Neural cell (in vitro differentiated cells): Measurements from ENCODE around the gene RC3H1.

ENCODE experiments used
- EP300 ChIP-seq: fragments of 450-650 bp; conservative IDR thresholded peaks from 2 replicates; pipeline ENCODE4 v1.6.1; 2014; ENCODE audit warnings: antibody characterized with exemption, mild to moderate bottlenecking, moderate library complexity; ENCODE audit not compliant: poor library complexity, severe bottlenecking
- EZH2 ChIP-seq: fragments of 200-600, 300-800 bp; shearing (Covaris generic), sonication (generic); IDR thresholded peaks from 2 replicates; pipeline ENCODE4 v1.6.1; 2014; ENCODE audit warnings: antibody characterized with exemption, low read length, borderline replicate concordance, mild to moderate bottlenecking; ENCODE audit not compliant: insufficient read depth, poor library complexity, severe bottlenecking
- MXI1 ChIP-seq: fragments of 450-650 bp; conservative IDR thresholded peaks from 2 replicates; pipeline ENCODE4 v1.6.1; 2014; ENCODE audit warnings: antibody characterized with exemption, mild to moderate bottlenecking; ENCODE audit not compliant: poor library complexity, severe bottlenecking
- POLR2AphosphoS5 ChIP-seq: IDR thresholded peaks from 2 replicates; pipeline ENCODE4 v1.6.1; 2012
- RAD21 ChIP-seq: fragments of 450-650 bp; conservative IDR thresholded peaks from 2 replicates; pipeline ENCODE4 v1.6.1; 2014; ENCODE audit warnings: antibody characterized with exemption, mild to moderate bottlenecking, moderate library complexity
- REST ChIP-seq: IDR thresholded peaks from 2 replicates; pipeline ENCODE4 v1.6.1; 2012; ENCODE audit warnings: borderline replicate concordance
- SMC3 ChIP-seq: fragments of 450-650 bp; conservative IDR thresholded peaks from 2 replicates; pipeline ENCODE4 v1.6.1; 2014; ENCODE audit warnings: antibody characterized with exemption, mild to moderate bottlenecking, moderate library complexity; ENCODE audit not compliant: poor library complexity
- TF ChIP-seq, protein P1 (sequence below): fragments of 450-650 bp; IDR thresholded peaks from 2 replicates; pipeline ENCODE4 v1.5.1; 2014; ENCODE audit warnings: antibody characterized with exemption, mild to moderate bottlenecking, moderate library complexity; ENCODE audit not compliant: poor library complexity, severe bottlenecking

- TF ChIP-seq EP300 = no peak
- no peak for TF ChIP-seq EZH2
- TF ChIP-seq REST = no peak
- no peak for TF ChIP-seq POLR2AphosphoS5
- TF ChIP-seq, protein P1, sequence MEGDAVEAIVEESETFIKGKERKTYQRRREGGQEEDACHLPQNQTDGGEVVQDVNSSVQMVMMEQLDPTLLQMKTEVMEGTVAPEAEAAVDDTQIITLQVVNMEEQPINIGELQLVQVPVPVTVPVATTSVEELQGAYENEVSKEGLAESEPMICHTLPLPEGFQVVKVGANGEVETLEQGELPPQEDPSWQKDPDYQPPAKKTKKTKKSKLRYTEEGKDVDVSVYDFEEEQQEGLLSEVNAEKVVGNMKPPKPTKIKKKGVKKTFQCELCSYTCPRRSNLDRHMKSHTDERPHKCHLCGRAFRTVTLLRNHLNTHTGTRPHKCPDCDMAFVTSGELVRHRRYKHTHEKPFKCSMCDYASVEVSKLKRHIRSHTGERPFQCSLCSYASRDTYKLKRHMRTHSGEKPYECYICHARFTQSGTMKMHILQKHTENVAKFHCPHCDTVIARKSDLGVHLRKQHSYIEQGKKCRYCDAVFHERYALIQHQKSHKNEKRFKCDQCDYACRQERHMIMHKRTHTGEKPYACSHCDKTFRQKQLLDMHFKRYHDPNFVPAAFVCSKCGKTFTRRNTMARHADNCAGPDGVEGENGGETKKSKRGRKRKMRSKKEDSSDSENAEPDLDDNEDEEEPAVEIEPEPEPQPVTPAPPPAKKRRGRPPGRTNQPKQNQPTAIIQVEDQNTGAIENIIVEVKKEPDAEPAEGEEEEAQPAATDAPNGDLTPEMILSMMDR = no peak
- TF ChIP-seq SMC3 = no peak
- TF ChIP-seq RAD21 = no peak
- TF ChIP-seq MXI1 = no peak
Measured at GRCh38 chr1:173914366-173914871, 107.7 kb downstream of the RC3H1 start.
